GM21737 (cell line): ENCODE results near the gene VIPAS39.

ENCODE experiments used
- ATAC-seq: cut with Tn5 transposase; IDR thresholded peaks from one replicate; pipeline ENCODE4 v1.9.1; 2021; ENCODE audit warnings: mild to moderate bottlenecking, moderate library complexity; ENCODE audit not compliant: unreplicated experiment

The VIPAS39 gene

DNA sequence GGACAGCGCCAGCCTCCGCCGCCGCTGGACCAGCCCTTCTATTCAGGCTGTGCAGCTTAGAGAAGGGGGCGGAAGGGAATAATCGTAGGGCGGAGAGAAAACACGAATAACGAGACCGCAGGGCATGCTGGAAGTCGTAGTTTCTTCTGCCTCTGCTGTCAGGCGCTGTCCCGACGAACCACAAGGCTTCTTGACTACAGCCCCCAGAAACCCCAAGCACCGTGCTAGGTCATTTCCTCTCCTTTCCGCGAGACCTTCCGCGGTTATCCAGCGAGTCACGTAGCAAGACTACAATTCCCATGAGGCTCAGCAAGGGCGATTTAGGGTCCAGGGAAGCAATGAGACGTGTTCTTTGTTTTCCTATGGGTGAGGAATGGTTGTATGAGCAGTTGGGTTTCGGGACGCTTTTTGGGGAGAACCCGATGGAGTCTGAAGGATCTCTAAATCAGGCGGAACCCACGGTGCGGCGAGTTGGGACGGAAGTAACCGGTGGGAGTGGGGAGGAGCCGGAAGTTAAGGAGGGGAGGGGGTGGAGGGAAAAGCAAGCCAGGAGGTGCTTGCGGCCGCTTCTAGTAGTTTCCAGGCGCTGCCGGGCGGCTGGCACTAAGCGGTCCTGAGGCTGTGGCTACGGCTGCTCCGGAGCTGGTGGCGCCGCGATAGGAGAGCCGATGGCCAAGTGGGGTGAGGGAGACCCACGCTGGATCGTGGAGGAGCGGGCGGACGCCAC is at the start of gene VIPAS39, which contains the start of gene AHSA1:
Gene VIPAS39 (minus strand): TSS at position 80 of the 727 bp plus-strand sequence. CDS start 3,499 bp downstream, outside the sequence.
Gene AHSA1 (plus strand): TSS at position 572 of the 727 bp plus-strand sequence. CDS start 97 bp downstream, at position 669.
- ATAC-seq: peak; percentile 89

DNA sequence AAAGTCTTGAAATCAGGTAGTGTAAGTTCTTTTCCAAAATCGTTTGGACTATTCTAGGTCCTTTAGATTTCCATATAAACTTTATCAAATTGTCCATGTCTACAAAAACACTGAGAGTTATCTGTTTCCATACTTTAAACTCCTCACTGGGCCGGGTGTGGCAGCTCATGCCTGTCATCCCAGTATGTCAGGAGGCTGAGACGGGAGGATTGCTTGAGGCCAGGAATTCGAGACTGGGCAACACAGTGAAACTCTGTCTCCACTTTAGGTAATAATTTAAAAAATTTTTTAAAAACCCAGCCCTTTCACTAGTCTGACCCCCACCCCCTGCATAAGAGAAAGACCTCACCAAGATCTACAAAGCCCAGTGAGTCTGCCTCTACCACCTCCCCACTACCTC is 47.6 kb upstream of the VIPAS39 start:
- no peak for ATAC-seq

DNA sequence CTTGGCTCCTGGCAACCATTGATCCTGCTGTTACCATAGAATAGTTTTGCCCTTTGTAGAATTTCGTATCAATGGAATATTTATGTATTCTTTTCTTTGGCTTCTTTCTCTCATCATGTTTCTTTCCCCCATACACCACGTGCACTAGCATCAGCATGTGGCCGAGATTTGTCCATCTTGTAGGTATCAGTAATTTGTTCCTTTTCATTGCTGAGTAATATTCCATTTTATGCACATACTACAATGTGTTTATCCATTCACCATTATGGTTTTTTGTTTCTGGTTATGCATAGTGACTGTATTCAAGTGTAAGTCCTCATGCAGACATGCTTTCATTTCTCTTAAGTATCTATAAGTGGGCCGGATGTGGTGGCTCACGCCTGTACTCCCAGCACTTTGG is 45.7 kb upstream of the VIPAS39 start:
- no peak for ATAC-seq

DNA sequence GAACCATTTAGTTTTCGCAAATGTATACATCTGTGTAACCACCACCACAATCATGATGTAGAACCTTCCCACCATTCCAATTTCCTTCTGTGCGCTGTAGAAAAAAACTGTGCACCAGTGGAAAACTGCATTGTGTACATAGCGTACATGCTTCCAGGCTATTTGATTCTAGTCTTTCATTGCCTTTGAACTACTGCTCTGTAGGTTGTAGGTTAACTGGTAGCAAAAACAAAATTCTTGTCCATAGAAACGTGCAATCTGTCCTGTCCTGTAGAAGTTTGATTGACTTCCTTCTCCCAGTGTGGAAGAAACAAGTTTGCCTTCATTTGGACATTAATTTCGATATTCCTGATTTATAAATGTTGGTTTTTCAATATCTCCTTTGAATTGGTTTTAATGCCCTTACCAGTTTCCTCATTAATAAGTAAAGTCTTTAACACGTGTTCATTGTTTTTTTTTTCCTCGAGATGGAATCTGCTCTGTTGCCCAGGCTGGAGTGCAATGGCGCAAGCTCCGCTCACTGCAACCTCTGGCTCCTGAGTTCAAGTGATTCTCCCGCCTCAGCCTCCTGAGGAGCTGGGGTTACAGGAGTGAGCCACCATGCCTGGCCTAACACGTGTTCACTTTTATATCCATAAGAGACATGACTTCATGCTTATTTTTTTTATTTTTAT is 44.8 kb upstream of the VIPAS39 start:
- no peak for ATAC-seq

DNA sequence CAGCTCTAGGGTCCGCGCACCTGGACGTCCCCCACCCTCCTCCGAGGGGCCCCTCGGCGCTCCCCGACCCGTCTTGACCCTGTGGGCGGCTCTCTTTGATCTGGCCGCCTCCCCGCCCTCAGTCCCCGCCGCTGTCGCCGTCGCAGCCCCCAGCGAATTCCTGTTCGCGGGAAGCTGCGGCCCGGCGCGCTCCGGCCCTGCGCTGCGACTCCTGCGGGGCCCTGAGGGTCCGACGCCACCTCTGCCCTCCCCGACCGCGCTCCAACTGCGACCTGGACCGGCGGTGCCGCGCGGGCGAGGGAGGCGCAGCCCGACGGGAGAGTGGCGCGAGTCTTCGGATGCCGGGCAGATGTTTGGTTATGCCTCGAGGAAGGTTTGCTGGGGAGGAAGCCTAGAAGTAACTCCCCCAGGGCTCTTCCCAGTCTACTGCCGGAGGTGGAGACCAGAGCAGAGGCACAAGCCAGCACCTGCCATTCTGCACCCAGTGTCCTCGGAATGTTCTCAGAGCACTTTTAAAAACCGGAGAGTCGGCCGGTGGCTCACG is 41.7 kb upstream of the VIPAS39 start:
- ATAC-seq: peak; percentile 28

DNA sequence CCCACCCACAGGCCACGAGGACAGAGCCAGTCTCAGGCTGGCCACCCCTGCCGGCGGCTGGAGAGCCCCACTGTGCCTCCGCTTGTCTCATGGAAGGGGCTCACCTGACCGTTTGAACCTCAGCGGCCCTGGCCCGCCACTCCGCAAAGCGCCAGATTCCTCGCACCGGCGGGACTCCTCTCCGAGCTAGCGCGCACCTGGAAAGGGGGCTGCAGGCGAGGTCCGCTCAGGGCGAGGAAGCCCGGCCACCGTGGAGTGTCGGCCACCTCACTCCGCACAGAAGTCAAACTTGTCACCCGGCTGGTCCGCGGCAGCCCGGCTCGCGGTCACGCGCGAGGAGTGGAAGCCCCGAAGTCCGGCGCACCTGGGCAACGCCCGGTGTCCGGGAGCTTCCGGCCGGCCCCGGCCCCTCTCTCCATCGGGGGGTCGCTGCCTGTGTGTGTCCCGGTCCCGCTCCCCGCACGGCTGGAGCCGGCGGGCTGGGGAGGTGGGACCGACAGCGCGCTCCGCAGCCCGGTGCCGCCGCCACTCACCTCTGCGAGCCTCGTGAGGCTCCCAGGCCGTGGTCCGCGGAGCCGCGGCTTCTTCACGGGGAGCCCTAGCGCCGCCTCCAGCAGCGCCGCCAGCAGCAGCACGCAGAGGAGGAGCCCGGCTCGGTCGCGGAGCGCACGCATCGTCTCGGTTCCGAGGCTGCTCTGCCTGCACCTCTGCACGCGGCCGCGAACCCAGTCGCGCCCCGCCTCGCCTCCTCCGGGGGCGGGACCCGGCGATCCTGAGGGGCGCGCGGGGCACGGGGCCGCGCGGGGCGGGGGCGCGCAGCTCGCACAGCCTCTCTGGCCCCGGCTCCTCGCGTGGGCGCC is 40.9 kb upstream of the VIPAS39 start, which contains the start of gene ISM2:
Gene ISM2 (minus strand): TSS at position 697 of the 860 bp plus-strand sequence. CDS start 23 bp downstream, at position 674.
- peak; percentile 54 for ATAC-seq

DNA sequence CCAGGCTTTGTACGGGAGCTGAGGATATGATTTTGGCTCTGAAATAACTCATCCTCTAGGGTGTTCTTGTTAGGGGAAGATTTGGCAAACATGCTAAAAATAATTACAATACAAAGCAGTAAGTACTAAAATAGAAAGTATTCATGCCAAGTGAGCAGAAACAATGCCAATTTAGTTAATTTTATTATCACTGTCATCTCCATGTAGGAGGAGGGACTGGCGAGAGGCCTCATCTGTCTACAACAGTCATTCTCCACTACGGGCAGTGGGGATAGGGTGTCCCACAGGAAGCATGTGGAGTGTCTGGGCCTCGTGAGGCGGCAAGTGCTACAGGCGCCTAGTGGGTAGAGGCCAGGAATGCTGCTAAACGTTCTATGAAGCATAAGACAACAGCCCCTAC is 37.9 kb upstream of the VIPAS39 start:
- no peak for ATAC-seq

DNA sequence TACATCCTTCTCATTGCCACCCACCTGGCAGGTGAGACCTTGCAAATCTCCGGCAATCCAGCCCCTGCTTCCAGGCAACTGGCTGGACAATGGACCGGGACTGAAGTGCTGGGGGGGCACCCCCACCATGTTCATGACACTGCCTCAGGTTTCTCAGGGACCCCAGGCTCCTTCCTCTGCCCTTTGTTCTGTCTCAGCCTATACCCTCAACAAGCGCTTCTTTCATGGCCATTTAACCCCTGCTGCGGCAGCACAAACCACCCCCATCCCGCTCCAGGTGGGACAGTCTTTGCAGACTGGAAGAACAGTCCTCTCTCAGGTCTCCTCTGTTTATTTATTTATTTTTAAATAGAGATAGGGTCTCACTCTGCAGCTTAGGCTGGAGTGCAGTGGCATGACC is 33.7 kb upstream of the VIPAS39 start:
- no peak for ATAC-seq

DNA sequence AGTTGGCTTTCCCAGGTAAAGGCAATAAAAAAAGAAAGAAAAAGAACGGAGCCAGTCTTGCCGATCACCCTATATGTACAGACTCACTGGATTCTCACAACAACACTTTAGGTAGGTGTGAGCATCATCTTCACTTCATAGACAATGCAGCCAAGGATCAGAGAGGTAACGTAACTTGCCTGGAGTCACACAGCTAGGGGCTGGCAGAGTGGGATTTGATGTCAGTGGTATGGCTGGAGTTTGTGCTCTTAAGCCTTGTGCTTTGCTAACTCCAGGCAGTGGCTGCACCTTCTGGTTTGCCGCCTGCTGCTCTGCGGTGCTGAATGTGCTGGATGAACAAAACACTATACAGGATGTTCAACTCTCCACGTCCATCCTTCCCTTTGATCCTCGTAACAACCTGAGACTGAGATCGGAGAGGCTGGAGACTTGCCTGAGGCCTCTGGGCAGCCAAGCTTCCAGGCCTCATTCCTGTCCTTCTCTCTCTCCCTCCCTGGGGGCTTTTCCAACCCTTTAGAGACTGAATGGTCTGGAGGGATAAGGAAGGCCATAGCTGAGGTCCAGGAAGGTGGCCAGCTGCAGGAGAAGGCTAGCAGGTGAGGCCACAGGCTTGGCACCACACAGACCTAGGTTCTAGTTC is 33.1 kb upstream of the VIPAS39 start:
- no peak for ATAC-seq

DNA sequence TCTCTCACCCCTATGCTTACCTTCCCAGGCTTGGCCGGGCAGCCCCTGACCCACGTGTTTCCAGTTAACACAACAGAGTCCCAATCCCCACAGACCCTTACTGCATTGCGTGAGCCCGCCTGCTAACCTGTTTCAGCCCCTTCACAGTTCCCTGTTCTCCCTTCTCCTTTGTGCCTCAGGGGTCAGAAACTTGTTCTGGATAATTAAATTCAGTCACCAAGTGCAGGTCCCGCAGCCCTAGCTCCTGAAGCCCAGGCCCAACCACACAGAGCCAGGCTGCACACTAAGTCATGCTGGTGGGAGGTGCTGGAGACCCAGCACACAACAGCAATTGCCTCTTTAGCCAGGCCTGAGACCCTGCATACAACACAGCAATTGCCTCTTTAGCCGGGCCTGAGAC is 31.6 kb upstream of the VIPAS39 start:
- ATAC-seq: no peak

DNA sequence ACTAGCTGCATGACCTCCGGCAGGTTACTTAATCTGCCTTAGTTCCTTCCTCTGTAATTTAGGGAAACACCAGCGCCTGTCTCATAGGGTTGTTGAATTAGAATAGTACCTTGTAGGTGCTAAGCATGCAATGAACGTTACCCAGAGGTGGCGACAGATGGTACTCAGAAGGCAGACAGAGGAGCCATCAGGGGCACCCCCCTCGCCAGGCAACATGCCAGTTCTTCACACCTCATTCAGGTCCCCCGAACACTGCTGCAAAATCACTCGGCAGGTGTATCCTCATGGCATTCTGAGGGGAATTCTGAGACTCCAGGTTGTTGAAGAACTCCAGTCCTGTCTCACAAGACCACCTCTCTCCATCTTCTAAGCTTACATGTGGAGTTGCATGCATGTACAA is 31.2 kb upstream of the VIPAS39 start:
- no peak for ATAC-seq

DNA sequence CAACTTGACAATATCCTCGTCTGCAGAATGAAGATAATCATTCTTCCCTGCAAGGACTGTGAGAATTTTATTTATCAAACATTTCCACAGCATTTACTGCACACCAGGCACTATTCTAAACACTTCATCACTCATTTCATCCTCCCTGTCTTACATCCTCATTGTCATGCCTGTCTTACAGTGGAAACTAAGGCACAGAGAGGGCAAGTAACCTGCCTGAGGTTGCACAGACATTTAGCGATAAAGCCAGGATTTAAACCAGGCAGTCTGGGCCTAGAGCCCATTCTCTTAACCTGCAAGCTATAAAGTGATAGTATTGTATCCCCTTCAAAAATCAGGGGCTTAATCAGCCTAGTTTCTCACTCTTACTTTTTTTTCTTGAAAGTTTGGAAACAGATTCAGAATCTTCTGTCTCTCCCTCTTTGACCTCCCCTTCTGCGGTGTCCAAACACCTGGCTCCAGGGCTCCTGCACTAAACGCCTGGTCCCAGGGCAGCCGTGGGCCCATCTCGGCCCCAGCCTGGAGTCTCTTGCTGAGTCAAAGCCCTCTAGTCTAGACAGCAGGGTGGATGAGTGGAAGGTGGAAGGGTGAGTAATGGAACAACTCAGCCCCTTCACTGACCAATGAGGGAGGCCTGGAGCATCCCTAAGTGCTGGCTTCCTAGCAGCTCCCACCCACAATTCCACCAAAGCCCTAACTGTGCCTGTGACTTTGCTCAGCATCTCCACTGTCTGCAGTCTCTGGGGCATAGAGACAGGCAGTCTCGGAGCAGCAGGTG is 28.7 kb upstream of the VIPAS39 start:
- ATAC-seq: no peak

DNA sequence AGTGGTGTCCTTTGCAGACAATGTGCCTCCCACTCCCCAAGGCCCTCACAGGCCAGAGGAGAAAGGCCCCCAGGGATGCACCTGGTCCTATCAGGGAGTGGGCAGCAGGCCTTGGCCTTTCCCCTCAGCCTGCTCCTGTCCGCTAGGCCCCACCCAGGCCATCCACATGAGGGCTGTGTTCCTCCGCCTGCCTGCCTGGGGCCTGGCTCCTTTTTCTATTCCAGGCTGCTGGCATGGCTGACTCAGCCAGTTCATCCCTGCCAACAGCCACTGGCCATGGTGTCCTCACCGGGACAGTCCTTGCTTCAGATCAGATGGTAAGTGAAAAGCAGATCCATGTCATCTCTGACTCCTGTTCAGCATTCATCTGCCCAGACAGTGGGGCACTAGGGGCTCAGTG is 27.9 kb upstream of the VIPAS39 start:
- ATAC-seq: no peak

DNA sequence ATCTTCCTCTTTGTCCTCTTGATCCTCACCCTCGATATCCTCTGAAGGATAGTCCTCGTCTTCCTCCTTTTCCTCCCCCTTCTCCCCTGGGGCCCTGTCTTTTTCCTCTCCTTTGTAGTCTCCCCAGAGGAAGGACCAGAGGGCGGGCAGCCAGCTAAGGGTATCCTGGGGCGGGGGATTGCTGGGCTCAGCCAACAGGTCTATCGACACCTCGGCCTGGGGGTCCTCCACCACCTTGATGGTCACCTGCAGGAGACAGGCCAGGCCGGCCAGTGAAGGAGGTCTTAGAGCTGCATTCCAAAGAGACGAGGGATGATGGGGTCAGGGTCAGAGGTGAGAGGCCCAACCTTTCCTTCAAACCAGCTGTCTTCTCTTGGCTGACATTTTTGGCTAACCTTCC is 25.0 kb upstream of the VIPAS39 start:
- no peak for ATAC-seq

DNA sequence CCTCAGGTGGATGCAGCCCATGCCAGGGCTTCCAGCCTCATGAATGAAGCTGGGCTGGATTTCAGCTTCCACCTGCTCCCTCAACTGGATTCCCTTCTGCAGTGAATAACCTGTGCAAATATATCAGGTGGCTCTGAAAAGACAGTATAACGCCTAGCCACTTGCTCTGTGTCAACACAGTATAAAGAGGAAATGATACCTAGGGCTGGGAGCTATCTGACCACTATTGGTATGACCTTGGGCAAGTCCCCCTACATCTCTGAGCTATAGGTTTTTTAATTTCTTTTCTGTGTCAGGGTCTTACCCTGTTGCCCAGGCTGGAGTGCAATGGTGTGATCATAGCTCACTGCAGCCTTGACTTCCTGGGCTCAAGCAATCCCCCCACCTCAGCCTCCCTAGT is 21.4 kb upstream of the VIPAS39 start:
- ATAC-seq: peak; percentile 81

DNA sequence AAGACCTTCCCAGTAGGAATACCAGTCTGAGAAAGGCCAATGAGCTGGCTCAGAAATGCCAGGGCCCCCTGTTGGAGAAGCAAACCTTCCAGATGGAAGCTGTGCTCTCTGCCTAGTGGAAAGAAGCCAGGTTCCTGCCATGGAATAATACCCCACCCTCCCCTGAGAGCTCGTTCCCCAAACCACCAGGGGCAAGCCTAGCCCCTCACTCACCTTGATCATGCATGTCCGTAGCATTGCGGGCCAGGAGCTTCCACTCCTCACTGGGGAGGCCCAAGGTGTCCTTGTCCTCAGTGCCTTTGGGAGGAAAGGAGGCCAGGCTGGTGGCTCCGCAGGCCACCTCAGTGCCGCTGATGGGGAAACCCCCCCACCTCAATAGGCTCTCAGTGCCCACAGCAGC is 20.6 kb upstream of the VIPAS39 start:
- no peak for ATAC-seq

DNA sequence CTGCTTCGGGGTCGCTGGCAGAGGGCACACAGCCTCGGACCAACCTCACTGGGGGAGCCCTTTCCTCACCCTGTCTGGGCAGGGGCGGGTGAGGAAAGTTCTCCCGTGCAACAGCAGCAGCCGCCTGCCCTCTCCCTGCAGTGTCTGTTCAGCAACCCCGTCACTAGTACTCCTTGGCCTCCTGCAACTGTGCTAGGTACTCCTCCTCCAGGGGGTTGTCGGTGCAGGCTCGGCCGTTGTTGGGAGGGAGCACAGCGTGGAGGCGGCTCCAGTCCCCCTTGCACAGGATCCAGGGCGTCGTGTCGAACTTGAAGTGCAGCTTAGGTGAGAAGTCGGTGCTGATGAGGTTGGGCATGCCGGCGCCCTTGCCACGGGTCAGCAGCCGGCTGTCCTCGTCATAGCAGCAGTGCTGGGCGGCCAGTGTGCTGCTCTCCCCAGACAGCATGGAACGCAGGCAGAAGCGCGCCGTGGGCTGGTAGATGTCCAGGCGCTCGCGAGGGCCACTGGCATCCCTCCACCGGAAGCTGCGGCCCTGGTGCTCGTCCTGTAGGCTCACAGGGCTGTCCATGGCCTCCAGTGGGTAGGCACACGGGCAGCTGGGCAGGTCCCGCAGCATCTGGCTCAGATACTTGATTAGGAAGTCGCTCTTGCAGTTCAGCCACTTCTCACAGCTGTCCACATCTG is 18.2 kb upstream of the VIPAS39 start:
- no peak for ATAC-seq

DNA sequence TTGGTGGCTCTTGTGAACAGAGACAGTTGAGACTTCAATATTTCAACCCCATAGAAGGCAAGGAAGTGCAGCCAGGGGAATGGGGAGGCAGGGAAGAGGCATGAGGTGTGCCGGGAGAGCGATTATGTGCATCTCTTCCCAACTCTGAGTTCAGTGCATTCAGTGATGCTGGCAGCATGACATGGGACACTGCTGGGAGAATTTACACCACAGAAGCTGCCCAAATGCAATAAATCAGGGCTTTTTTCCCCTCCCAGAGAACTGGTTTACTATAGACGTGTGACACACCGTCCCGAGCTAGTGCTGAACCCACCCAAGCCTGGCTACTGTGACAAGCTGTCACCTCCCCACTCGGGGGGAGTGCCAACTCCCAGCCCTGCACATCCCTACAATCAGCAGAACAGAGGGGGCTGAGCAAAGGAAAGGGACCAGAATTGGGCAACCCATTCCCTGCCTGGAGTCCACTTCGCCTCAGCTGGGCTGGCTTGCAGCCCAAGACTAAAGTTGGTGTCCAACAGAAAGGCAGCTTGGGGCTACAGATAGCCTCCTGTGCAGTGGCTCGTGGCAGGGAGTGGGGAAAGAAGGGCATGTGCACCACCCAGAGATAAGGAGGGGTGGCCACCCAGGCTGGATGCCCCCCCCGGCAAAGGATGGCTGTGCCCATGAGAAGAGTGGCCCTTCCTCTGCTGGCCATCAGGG is 17.2 kb upstream of the VIPAS39 start:
- no peak for ATAC-seq

DNA sequence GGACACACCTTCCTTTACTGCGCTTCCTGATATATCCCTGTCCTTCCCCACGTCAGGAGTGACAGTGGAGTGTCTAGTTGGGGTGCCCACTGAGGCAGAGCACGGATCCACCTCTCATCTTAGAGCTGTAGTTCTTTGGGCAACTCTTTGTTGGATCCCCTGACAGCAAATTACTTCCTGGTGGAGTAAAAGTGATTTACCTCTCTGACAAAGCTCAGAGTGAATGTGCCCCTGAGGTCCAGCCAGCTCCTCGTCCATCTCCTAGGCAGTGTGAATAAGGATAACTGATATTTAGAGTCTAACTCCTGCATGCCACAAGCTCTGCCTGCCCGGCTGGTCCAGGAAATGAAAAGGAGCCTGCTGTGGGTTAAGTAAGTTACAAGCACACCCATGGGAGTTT is 16.5 kb upstream of the VIPAS39 start:
- ATAC-seq: no peak
